HG03565 (cell line): ENCODE results near the gene SMPDL3B.

Source experiments
- ATAC-seq: cut with Tn5 transposase; IDR thresholded peaks from one replicate; pipeline ENCODE4 v1.9.1; 2021; ENCODE audit warnings: mild to moderate bottlenecking, moderate library complexity; ENCODE audit not compliant: unreplicated experiment

SMPDL3B gene

DNA sequence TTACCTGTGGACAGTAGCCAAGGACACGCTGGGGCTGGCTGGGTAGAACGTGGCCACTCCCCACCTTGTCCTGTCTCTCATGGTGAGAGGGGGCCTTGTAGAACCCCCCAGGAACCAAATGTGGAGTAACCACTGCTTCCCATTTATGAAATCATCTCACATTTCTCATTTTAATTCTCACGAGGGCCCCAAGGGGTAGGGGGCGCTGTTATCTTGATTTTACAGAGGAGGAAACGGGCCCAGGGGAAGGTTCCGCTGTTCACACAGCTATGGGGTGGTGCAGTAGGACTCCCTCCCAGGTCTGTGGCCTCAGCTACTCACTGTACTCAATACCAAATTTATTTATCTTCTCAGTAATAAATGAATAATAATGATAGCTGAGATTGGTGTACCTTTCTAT, 5.5 kb downstream of the SMPDL3B start:
- no peak for ATAC-seq

GRCh38 chr1:27940870-27941560, 6.2 kb downstream of the SMPDL3B start:
- no peak for ATAC-seq

DNA sequence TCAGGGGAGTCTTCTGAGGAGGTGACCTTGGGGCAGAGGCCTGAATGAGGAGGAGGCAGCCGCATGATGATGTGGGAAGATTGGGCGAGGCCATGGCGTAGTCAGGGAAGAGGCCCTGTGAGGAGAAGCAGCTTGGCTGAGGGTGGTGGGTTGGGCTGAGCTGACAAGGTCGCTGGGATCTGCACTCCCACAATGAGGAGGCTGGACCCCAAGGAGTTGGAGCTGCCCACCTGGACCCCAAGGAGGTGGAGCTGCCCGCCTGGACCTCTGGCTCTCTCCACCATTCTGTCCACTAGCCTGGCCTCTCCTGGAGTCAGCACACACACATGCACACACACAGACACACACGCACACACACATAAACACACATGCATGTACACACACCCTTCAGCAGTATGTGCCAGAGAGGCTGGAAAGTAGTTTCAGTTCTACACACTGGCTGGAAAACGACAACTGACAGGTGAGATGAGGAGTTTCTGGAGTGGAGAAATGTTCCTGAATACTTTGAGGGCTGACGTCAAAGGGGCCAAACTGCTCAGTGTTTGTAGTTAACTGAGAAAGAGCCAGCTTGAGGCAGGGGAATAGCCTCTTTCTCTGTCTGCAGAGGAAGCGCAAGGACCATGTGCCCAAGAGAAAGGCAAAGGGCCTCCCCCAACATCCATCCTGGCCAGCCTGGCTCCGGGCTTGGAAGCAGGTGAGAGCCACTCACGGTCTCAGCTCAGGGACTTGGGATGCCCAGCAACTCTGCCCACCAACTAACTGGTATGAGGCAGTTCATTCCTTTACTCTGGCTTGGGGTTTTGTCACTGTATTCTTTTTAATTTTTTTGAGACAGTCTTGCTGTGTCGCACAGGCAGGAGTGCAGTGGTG, 7.1 kb downstream of the SMPDL3B start:
- ATAC-seq = no peak

GRCh38 chr1:27945020-27945419, 10.2 kb downstream of the SMPDL3B start:
- no peak for ATAC-seq

DNA sequence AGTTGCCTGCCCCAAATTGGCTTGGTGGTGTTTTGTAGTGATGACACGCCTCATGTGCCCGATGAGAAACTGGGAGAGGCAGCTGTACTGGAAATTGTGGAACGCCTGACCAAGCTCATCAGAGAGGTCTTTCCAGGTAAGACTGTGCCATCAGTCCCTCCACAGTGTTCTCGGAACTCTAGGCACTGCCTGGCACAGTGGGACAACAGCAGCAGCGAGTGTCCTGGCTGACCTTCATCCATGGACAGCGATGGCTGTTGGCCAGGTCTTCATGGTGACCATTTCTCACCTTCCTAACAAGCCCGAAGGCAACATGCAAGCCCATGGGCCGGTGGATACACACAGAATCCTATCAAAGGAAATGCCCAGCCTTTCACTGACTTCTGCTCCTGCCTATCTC, 14.2 kb downstream of the SMPDL3B start:
- no peak for ATAC-seq

DNA sequence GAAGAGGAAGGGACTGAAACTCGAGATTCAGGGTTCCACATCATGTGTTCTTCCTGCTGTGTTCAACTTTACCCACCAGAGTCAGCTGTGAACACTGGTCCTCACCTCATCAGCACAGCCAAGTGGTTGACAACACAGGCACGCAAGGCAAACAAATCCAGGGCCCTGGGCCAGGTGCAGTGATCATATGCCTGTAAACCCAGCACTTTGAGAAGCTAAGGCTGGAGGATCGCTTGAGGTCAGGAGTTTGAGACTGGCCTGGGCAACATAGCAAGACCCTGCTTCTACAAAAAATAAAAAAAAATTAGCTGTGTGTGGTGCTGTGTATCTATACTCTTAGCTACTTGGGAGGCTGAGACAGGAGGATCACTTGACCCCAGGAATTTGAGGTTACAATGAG, 16.6 kb downstream of the SMPDL3B start:
- no peak for ATAC-seq

DNA sequence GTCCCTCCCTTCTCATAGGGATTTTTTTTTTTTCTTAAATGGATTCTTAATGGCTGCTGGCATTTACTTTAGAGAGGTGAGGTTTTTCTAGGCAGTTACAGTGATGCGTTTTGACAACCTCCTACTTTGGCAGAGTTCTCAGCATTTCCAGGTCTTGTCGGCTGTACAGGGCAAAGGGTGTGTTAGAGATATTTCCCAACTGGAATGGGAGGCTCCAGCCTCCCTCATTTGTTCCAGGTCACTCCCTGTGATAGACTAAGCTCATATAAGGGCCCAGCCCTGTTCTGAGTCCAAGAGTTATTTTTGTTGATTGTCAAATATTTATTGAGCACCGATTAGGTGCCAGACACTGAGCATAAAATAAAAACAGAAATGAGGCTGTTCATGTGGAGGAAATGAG, 17.3 kb downstream of the SMPDL3B start:
- ATAC-seq = no peak

DNA sequence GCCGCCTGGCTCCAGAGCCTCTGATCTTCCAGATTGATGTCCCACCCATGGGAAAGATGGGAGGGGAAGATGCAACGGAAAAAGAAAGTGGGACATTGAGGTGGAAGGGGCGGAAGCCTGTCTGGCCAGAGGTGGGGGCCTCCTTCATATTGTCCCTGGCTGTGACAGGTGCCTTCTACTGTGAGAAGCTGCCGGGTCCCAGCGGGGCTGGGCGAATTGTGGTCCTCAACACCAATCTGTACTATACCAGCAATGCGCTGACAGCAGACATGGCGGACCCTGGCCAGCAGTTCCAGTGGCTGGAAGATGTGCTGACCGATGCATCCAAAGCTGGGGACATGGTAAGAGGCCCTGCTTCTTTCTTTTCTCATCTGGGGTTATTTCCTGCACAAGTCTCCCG, 19.4 kb downstream of the SMPDL3B start:
- ATAC-seq = no peak

DNA sequence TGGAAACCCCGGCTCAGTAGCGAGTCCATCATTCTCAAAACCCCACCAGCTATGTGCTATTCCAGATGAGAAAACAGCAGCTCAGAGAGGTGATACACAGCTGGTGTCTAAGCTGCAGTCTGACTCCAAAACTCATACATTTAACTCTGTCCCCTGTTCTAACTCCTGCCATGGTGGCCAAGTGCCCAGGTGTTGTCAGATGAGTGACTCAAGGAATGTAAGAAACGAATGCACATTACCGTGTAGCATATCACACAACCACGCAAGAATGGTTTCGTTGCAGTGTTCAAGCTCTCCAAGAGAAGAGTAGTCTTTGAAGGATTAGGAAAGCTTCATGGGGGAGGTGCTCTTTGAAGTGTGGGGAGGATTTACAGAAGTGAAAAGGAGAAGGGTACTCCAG, 20.3 kb downstream of the SMPDL3B start:
- no peak for ATAC-seq

DNA sequence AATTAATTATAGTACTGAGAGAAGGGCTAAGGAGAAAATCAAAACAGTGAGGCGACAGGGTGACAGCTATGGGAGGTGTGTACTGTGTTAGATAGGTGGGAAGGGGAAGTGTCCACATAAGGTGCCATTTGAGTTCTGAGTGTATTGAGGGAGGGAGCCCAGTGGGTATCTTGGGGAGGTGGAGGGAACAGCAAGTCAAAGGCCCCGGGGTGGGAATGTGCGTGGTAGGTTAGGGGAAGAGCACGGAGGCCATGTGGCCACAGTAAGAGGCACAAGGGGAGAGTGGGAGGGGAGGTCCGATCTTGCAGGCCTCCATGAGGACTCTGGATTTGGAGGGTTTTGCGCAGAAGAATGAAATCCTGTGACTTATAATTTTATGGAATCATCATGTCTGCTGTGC, 22.0 kb downstream of the SMPDL3B start:
- ATAC-seq = no peak

- ATAC-seq = no peak
Observed at GRCh38 chr1:27957655-27958054, 22.9 kb downstream of the SMPDL3B start.

DNA sequence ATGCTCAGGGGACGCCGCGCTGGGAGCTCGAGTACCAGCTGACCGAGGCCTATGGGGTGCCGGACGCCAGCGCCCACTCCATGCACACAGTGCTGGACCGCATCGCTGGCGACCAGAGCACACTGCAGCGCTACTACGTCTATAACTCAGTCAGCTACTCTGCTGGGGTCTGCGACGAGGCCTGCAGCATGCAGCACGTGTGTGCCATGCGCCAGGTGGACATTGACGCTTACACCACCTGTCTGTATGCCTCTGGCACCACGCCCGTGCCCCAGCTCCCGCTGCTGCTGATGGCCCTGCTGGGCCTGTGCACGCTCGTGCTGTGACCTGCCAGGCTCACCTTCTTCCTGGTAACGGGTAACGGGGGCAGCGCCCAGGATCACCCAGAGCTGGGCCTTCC, 23.7 kb downstream of the SMPDL3B start:
- no peak for ATAC-seq

DNA sequence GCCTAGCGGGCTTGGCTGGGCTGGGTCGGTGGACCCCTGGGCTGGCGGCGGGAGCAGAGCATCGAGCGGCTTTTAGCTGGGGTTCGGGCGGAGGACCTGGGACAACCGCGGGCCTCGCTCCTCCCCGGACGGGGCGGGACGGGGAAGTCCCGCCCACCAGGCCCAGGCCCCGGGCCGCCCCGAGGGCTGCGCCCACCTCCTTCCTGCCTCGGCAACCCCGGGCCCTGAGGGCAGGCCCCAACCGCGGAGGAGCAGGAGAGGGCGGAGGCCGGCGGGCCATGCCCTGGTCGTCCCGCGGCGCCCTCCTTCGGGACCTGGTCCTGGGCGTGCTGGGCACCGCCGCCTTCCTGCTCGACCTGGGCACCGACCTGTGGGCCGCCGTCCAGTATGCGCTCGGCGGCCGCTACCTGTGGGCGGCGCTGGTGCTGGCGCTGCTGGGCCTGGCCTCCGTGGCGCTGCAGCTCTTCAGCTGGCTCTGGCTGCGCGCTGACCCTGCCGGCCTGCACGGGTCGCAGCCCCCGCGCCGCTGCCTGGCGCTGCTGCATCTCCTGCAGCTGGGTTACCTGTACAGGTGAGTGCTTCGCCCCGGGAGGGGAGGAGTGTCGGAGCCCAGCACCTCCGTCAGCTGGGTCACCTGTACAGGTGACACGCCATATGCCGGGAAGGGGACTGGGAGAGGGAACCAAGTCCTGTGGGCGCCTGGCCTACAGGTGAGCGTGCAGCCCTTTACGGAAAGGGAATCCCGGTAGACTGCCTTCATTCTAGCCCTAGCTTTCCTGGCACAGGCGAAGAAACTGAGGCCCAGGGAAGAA, 25.2 kb downstream of the SMPDL3B start, which contains the start of gene XKR8:
Gene XKR8 (plus strand): TSS at position 182 of the 812 bp plus-strand sequence. CDS start 97 bp downstream, at position 279.
- peak; percentile 56 for ATAC-seq

DNA sequence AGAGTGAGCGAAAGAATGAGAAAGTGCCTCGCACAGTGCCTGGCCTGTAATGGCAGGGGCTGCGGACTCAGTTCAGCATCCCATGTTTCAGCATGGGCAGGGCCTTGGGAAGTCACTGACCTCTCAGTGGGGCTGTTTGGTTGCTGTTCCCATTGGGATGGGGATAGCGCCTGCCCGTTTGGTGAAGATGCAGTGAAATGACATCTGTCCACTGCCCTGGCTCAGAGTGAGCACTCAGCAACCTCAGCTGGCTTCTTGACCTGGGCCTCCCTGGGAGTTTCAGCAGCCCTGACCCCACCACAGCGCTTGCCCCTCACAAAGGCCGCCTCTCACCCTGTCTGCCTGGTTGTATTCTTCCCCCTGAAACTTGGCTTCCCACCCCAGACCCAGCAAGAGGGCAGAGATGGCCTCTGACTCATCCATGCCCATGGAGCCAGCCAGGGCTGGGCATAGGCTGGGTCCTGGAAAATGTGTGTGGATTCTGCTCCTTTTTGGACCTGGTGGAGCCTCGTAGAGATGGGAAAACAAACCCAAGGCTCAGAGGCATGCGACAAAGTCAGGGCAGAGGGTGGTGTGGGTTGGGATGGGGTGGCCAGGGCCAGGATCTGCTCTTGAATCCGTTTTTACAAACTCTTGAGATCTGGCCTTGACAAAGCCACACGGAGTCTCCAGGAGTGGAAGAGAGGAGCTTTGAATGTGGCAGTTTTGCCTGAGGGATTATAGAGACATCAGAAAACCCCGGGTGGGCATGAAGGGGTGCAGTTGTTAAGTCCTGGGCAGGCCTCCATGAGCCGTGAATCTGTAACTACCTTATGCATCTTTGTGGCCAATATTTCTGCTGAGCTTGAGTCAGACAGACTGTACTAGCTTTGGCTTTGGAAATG, 26.2 kb downstream of the SMPDL3B start:
- no peak for ATAC-seq

GRCh38 chr1:27961646-27962221, 26.9 kb downstream of the SMPDL3B start:
- no peak for ATAC-seq

DNA sequence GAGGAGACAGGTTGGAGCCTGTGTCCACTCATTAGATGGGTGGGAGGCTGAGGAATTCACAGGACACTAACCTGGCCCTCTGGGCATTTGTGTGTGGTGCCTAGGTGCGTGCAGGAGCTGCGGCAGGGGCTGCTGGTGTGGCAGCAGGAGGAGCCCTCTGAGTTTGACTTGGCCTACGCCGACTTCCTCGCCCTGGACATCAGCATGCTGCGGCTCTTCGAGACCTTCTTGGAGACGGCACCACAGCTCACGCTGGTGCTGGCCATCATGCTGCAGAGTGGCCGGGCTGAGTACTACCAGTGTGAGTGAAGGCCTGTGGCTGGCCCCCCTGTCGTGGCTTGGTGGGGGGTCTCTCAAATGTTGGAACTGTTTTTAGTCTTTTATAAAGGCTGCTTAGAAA, 28.6 kb downstream of the SMPDL3B start:
- no peak for ATAC-seq

- ATAC-seq = no peak
Observed at GRCh38 chr1:27966402-27967105, 31.8 kb downstream of the SMPDL3B start.

- no peak for ATAC-seq
Observed at GRCh38 chr1:27967106-27967883, 32.5 kb downstream of the SMPDL3B start.
